K562 (cell line): ENCODE data around the gene PRKAR1B.

Experiments used
- ATF2 ChIP-seq: sonication (generic); formaldehyde crosslinking; IDR thresholded peaks from 2 replicates; pipeline ENCODE4 v1.8.1; 2022; ENCODE audit warnings: missing genetic modification reagents
- CHD4 ChIP-seq: fragments of 200-600 bp; sonication (generic); IDR thresholded peaks from 3 replicates; pipeline ENCODE4 v1.6.1; 2012; ENCODE audit warnings: low read depth, mild to moderate bottlenecking, mixed read lengths, low read length, inconsistent platforms; ENCODE audit not compliant: insufficient read depth, insufficient replicate concordance, poor library complexity, severe bottlenecking
- GATAD2A ChIP-seq: fragments of 450-650 bp; IDR thresholded peaks from 2 replicates; pipeline ENCODE4 v1.6.1; 2017
- JUNB ChIP-seq: fragments of 450-650 bp; formaldehyde crosslinking; conservative IDR thresholded peaks from 2 replicates; pipeline ENCODE4 v1.4.0; 2020; ENCODE audit warnings: mild to moderate bottlenecking
- KDM4B ChIP-seq, 2 experiments: fragments of 450-650 bp in 1 of 2; sonication (generic) in 1 of 2; IDR thresholded peaks; 2 replicates each; pipeline ENCODE4 v1.6.1; 2016 to 2017; ENCODE audit warnings: borderline replicate concordance in 2 of 2, antibody characterized with exemption in 1 of 2, low read depth in 1 of 2, mild to moderate bottlenecking in 1 of 2
- NFXL1 ChIP-seq: fragments of 450-650 bp; formaldehyde crosslinking; IDR thresholded peaks from 2 replicates; pipeline ENCODE4 v1.4.0; 2021; ENCODE audit warnings: mild to moderate bottlenecking
- ZNF780A ChIP-seq: fragments of 250-450 bp; sonication (Bioruptor Pico); IDR thresholded peaks from 2 replicates; pipeline ENCODE4 v1.5.0; 2021; ENCODE audit warnings: mild to moderate bottlenecking
- TF ChIP-seq, protein P1 (sequence below), 3 experiments: IDR thresholded peaks in 2 of 3; conservative IDR thresholded peaks in 1 of 3; 2 replicates each; pipeline ENCODE4 v1.5.1; 2011 to 2012; ENCODE audit warnings: low read length in 3 of 3, mild to moderate bottlenecking in 3 of 3, control low read depth in 2 of 3, improper control_type of control experiment in 1 of 3, inconsistent platforms in 1 of 3, low read depth in 1 of 3, mixed read lengths in 1 of 3, moderate library complexity in 1 of 3; ENCODE audit not compliant: insufficient read depth in 2 of 3
- TF ChIP-seq, protein P2 (sequence below), 2 experiments: fragments of 450-650 bp in 1 of 2; sonication (generic) in 1 of 2; formaldehyde crosslinking in 1 of 2; IDR thresholded peaks in 1 of 2; conservative IDR thresholded peaks in 1 of 2; 2 replicates each; pipeline versions ENCODE4 v1.6.1 to v1.8.1; 2016 to 2023; ENCODE audit warnings: mild to moderate bottlenecking in 2 of 2, moderate library complexity in 2 of 2, inconsistent platforms in 1 of 2, missing genetic modification reagents in 1 of 2
- TF ChIP-seq, protein P3 (sequence below): sonication (generic); formaldehyde crosslinking; IDR thresholded peaks from 2 replicates; pipeline ENCODE4 v1.8.1; 2023; ENCODE audit warnings: mild to moderate bottlenecking, missing genetic modification reagents, moderate library complexity
- TF ChIP-seq, protein P4 (sequence below), 2 experiments: fragments of 450-650 bp; formaldehyde crosslinking in 1 of 2; IDR thresholded peaks; 2 replicates each; pipeline versions ENCODE4 v1.4.0 to v1.6.1; 2014 to 2020; ENCODE audit warnings: mild to moderate bottlenecking in 2 of 2, borderline replicate concordance in 1 of 2, low read depth in 1 of 2

GRCh38 chr7:514242-514641, 212.8 kb downstream of the PRKAR1B start:
- no peak for TF ChIP-seq KDM4B (IDR thresholded peaks at IDR 0.05; ENCODE audit: borderline replicate concordance in 2 of 2, low read depth in 1 of 2)
- no peak for TF ChIP-seq NFXL1
- TF ChIP-seq ZNF780A: no peak
- TF ChIP-seq, protein P1, sequence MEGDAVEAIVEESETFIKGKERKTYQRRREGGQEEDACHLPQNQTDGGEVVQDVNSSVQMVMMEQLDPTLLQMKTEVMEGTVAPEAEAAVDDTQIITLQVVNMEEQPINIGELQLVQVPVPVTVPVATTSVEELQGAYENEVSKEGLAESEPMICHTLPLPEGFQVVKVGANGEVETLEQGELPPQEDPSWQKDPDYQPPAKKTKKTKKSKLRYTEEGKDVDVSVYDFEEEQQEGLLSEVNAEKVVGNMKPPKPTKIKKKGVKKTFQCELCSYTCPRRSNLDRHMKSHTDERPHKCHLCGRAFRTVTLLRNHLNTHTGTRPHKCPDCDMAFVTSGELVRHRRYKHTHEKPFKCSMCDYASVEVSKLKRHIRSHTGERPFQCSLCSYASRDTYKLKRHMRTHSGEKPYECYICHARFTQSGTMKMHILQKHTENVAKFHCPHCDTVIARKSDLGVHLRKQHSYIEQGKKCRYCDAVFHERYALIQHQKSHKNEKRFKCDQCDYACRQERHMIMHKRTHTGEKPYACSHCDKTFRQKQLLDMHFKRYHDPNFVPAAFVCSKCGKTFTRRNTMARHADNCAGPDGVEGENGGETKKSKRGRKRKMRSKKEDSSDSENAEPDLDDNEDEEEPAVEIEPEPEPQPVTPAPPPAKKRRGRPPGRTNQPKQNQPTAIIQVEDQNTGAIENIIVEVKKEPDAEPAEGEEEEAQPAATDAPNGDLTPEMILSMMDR (IDR thresholded peaks at IDR 0.05 in 2 of 3, conservative IDR thresholded peaks at IDR 0.05 in 1 of 3; ENCODE audit: insufficient read depth in 2 of 3, low read depth in 1 of 3, low read length in 3 of 3): no peak
- TF ChIP-seq CHD4: no peak
- no peak for TF ChIP-seq GATAD2A
- TF ChIP-seq ATF2 (CRISPR knock-in tag): no peak
- TF ChIP-seq, protein P2, sequence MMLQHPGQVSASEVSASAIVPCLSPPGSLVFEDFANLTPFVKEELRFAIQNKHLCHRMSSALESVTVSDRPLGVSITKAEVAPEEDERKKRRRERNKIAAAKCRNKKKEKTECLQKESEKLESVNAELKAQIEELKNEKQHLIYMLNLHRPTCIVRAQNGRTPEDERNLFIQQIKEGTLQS (IDR thresholded peaks at IDR 0.05): no peak
- TF ChIP-seq, protein P2 (CRISPR knock-in tag; conservative IDR thresholded peaks at IDR 0.05): no peak
- TF ChIP-seq, protein P3, sequence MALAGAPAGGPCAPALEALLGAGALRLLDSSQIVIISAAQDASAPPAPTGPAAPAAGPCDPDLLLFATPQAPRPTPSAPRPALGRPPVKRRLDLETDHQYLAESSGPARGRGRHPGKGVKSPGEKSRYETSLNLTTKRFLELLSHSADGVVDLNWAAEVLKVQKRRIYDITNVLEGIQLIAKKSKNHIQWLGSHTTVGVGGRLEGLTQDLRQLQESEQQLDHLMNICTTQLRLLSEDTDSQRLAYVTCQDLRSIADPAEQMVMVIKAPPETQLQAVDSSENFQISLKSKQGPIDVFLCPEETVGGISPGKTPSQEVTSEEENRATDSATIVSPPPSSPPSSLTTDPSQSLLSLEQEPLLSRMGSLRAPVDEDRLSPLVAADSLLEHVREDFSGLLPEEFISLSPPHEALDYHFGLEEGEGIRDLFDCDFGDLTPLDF (CRISPR knock-in tag): no peak
- TF ChIP-seq, protein P4, sequence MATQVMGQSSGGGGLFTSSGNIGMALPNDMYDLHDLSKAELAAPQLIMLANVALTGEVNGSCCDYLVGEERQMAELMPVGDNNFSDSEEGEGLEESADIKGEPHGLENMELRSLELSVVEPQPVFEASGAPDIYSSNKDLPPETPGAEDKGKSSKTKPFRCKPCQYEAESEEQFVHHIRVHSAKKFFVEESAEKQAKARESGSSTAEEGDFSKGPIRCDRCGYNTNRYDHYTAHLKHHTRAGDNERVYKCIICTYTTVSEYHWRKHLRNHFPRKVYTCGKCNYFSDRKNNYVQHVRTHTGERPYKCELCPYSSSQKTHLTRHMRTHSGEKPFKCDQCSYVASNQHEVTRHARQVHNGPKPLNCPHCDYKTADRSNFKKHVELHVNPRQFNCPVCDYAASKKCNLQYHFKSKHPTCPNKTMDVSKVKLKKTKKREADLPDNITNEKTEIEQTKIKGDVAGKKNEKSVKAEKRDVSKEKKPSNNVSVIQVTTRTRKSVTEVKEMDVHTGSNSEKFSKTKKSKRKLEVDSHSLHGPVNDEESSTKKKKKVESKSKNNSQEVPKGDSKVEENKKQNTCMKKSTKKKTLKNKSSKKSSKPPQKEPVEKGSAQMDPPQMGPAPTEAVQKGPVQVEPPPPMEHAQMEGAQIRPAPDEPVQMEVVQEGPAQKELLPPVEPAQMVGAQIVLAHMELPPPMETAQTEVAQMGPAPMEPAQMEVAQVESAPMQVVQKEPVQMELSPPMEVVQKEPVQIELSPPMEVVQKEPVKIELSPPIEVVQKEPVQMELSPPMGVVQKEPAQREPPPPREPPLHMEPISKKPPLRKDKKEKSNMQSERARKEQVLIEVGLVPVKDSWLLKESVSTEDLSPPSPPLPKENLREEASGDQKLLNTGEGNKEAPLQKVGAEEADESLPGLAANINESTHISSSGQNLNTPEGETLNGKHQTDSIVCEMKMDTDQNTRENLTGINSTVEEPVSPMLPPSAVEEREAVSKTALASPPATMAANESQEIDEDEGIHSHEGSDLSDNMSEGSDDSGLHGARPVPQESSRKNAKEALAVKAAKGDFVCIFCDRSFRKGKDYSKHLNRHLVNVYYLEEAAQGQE (IDR thresholded peaks at IDR 0.05; ENCODE audit: borderline replicate concordance): no peak
- TF ChIP-seq, protein P4 (CRISPR knock-in tag; IDR thresholded peaks at IDR 0.05; ENCODE audit: low read depth): no peak
- TF ChIP-seq JUNB (CRISPR knock-in tag): no peak
